ENCODE data around the gene PDGFC. TPM values are rescaled to one million over a fixed set of nuclear protein-coding genes. Genes with fewer than 3 reads are reported as not detected.

PDGFC gene
- total and polyA plus RNA-seq, 2 donors (not counting 3 experiments of a cell fraction or from before 2014, with no cell fraction given), result 2.7 to 5.3 TPM

DNA sequence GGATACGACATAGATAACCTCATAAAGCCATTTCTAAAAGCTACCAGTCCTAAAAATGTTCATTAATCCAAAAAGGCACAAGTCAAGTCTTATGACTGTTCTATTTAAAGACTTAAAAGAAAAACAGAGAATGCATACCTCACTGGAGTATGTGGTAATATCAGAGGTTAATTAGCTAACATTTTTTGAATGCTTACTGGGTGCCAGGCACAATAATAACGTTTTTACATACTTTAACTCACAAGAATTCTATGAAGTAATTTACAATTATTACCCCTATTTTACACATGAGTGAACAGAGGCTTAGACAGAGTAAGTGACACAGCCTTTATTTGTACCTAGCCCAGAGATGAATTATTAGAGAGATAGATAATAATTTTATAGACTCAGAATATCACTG, 207.5 kb downstream of the PDGFC start:
- DNase-seq (ENCODE audit: low read depth, low spot score) (no peak), FAIRE-seq (no peak)
- Histone ChIP-seq H3K79me2 (ENCODE audit: control insufficient read depth, insufficient read depth, low read length) (no peaks in the 10 kb centered on the region), H4K20me1 (replicated peaks; ENCODE audit: control insufficient read depth, extremely low read depth, insufficient read depth, low read length) (no peaks in the 10 kb centered on the region), H2AFZ (ENCODE audit: low read depth, low read length) (no peak overlapping the region), H3K4me1 (ENCODE audit: control insufficient read depth, extremely low read depth, insufficient read depth, low read length) (no peaks in the 10 kb centered on the region), H3K36me3 (ENCODE audit: control insufficient read depth in 2 of 2, extremely low read depth in 1 of 2, insufficient read depth in 2 of 2, low read length in 2 of 2) (no peaks in the 10 kb centered on the region), H3K27me3 (ENCODE audit: control insufficient read depth in 2 of 2, insufficient read depth in 2 of 2, low read length in 2 of 2) (no peaks in the 10 kb centered on the region), H3K9me3 (replicated peaks; ENCODE audit: control insufficient read depth, insufficient read depth, low read length) (no peaks in the 10 kb centered on the region), H3K27ac (ENCODE audit: insufficient read depth, low read depth, low read length) (no peak overlapping the region), H3K9ac (replicated peaks; ENCODE audit: extremely low read depth, insufficient read depth, low read length) (no peak overlapping the region), H3K4me3 (replicated peaks in 1 of 3; ENCODE audit: insufficient read depth in 1 of 3, low read depth in 1 of 3, low read length in 3 of 3) (no peak overlapping the region), H3K9me1 (replicated peaks; ENCODE audit: control insufficient read depth, extremely low read depth, insufficient read depth, low read length) (no peaks in the 10 kb centered on the region), H3K4me2 (ENCODE audit: insufficient read depth, low read length) (no peak overlapping the region)
- POLR2A ChIA-PET, result no interaction called here
- no TSS peak for BruUV-seq (replicated peaks)
- dilution Hi-C loops (cut with MboI; ENCODE audit: extremely low pct_ligation_motif_present, low sequenced_read_pairs), result no loop called here
- TF ChIP-seq POLR2A (IDR thresholded peaks at IDR 0.05; ENCODE audit: low read depth, low read length) (no peak), POLR2AphosphoS5 (IDR thresholded peaks at IDR 0.05; ENCODE audit: insufficient read depth, low read depth, low read length) (no peak), FOS (IDR thresholded peaks at IDR 0.05; ENCODE audit: borderline replicate concordance, insufficient read depth, low read length) (no peak), EZH2 (IDR thresholded peaks at IDR 0.05; ENCODE audit: borderline replicate concordance, low read depth, low read length, severe bottlenecking) (no peak), MYC (IDR thresholded peaks at IDR 0.05; ENCODE audit: low read depth, low read length) (no peak), JUN (IDR thresholded peaks at IDR 0.05; ENCODE audit: borderline replicate concordance, insufficient read depth, insufficient read length, low read depth) (no peak)
- TF ChIP-seq, protein P1, sequence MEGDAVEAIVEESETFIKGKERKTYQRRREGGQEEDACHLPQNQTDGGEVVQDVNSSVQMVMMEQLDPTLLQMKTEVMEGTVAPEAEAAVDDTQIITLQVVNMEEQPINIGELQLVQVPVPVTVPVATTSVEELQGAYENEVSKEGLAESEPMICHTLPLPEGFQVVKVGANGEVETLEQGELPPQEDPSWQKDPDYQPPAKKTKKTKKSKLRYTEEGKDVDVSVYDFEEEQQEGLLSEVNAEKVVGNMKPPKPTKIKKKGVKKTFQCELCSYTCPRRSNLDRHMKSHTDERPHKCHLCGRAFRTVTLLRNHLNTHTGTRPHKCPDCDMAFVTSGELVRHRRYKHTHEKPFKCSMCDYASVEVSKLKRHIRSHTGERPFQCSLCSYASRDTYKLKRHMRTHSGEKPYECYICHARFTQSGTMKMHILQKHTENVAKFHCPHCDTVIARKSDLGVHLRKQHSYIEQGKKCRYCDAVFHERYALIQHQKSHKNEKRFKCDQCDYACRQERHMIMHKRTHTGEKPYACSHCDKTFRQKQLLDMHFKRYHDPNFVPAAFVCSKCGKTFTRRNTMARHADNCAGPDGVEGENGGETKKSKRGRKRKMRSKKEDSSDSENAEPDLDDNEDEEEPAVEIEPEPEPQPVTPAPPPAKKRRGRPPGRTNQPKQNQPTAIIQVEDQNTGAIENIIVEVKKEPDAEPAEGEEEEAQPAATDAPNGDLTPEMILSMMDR (IDR thresholded peaks at IDR 0.05; ENCODE audit: extremely low read depth in 1 of 2, insufficient read depth in 1 of 2, low read depth in 1 of 2, low read length in 2 of 2), result no peak
- TF ChIP-seq, protein P2, sequence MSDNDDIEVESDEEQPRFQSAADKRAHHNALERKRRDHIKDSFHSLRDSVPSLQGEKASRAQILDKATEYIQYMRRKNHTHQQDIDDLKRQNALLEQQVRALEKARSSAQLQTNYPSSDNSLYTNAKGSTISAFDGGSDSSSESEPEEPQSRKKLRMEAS (IDR thresholded peaks at IDR 0.05; ENCODE audit: insufficient read depth, insufficient read length), result no peak
- CTCF ChIA-PET, result no interaction called here
- intact Hi-C loops (cut with micrococcal nuclease), result no loop called here

All from endothelial cell of umbilical vein (primary cell).